Naive B cell (primary cell): ENCODE data around the gene NFAT5. TPM values are rescaled to one million over a fixed set of nuclear protein-coding genes. Genes with fewer than 3 reads are reported as not detected.
A peak's percentile ranks its signal among the peaks of the same experiment; 100 is the strongest.
"Not testable (repeated sequence)": the region's sequence is repeated elsewhere in the genome, so short reads cannot be mapped to it uniquely, and the experiment has no call there.

Experiments used
- ATAC-seq, 2 donors: fragments of 150-1000 bp; cut with Tn5 transposase; 2 replicates each; pipeline ENCODE4 v1.10.0; 2021; ENCODE audit warnings: low read depth in 2 of 2, mild to moderate bottlenecking in 2 of 2, moderate library complexity in 2 of 2
- DNase-seq: peaks from one replicate; pipeline ENCODE4 v3.0.0; 2022
- H3K27ac Mint-ChIP-seq, 6 donors: one replicate each; pipeline ENCODE4 v1.8.0; 2020 to 2022; ENCODE audit warnings: mild to moderate bottlenecking in 6 of 6, mixed read lengths in 6 of 6, moderate library complexity in 5 of 6, inconsistent platforms in 2 of 6
- H3K27me3 Mint-ChIP-seq, 3 donors: one replicate each; pipeline ENCODE4 v1.8.0; 2021 to 2022; ENCODE audit warnings: mixed read lengths in 3 of 3, mild to moderate bottlenecking in 1 of 3
- H3K36me3 Mint-ChIP-seq, 2 donors: one replicate each; pipeline ENCODE4 v1.8.0; 2020 to 2022; ENCODE audit warnings: mixed read lengths in 2 of 2, inconsistent platforms in 1 of 2, mild to moderate bottlenecking in 1 of 2
- H3K4me1 Mint-ChIP-seq, 3 donors: one replicate each; pipeline ENCODE4 v1.8.0; 2020 to 2022; ENCODE audit warnings: mixed read lengths in 3 of 3, inconsistent platforms in 1 of 3, mild to moderate bottlenecking in 1 of 3, moderate library complexity in 1 of 3
- H3K4me3 Mint-ChIP-seq, 8 donors: one replicate each; pipeline ENCODE4 v1.8.0; 2020 to 2022; ENCODE audit warnings: mild to moderate bottlenecking in 8 of 8, mixed read lengths in 8 of 8, moderate library complexity in 8 of 8, inconsistent platforms in 2 of 8
- H3K9me3 Mint-ChIP-seq, 7 donors: one replicate each; pipeline ENCODE4 v1.8.0; 2020 to 2022; ENCODE audit warnings: mixed read lengths in 7 of 7, mild to moderate bottlenecking in 5 of 7, inconsistent platforms in 2 of 7, moderate library complexity in 1 of 7
- polyA plus RNA-seq, 6 donors: library from polyadenylated mRNA; unstranded; fragments of 300-500 nt; fragmentation: Illumina TruSeq; gene quantifications; one replicate each; pipeline ENCODE4 v1.2.3, GENCODE V29; 2021; ENCODE audit warnings: low read depth in 6 of 6

Gene NFAT5
- polyA plus RNA-seq, 6 donors from 2014 or later = 0.54 to 12.4 (median 9.0) TPM

DNA sequence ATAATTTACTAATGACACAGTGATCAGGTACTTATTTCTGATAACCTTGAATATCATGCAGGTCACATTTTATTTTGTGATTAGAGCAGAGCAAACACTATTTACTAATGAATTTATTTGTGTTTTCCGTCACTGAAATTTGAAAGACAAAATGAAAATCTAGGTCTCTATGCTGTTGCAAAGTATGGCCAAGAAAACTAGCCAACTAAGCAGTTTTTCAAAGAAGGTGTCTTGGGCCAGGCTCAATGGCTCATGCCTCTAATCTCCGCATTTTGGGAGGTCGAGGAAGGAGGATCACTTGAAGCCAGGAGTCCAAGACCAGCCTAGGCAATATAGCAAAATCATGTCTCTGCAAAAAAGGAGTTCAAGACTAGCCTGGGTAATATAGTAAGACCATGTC is 3.0 kb upstream of the NFAT5 start:
- no peak for ATAC-seq
- Mint-ChIP-seq H3K27me3 (no peaks in the 10 kb centered on the region), H3K9me3 (no peaks in the 10 kb centered on the region), H3K27ac (peak overlapping the region in 2 of 6 donors; percentile 78 to 99), H3K36me3 (peaks cover 0 to 6% of the 10 kb centered on the region in 2 donors), H3K4me1 (peaks cover 24 to 27% (median 25%) of the 10 kb centered on the region in 3 donors), H3K4me3 (peak overlapping the region in 1 of 8 donors; percentile 100)
- DNase-seq = no peak

DNA sequence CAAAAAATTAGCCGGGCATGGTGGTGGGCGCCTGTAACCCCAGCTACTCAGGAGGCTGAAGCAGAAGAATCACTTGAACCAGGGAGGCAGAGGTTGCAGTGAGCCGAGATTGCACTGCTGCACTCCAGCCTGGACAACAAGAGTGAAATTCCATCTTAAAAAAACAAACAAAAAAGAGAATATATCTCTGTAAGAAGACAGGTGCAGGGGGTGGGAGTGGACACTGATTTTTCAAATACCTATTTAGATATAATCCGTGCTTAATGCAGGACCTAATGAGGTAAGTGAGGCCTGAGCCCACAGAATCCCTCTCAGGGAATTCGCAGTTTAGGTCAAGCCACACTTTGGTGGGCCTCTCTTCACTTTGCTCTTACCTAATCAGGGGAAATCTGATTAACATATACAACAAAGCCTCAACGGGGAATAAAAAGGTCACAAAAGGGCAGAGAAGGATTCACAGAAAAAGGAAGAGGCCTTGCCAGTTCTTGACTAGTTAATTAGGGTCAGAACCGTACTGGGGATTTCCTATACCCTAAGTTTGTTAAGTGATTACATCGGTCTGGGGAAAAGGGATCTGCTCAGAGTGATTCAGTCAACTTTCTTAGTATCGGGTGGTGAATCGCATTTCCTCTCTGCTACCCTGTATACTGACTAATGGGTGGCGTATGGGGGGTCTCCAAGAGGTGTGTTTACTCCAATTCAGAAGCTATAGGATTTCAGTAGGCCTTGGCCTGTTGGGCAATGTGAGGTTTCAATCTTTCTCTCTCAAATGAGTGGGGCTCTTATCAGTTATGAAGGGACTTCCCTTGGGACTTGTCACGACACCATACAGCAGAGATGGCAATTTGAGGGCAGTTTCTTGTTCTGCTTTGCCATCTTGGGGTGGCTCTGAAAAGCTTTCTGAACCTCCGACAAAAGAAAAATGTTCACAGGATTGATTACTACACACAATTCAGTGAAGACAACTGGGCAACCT is 1.9 kb upstream of the NFAT5 start:
- Mint-ChIP-seq H3K4me1 (peaks cover 24 to 32% (median 25%) of the 10 kb centered on the region in 3 donors), H3K27me3 (no peaks in the 10 kb centered on the region), H3K4me3 (peak overlapping the region; percentile 85 to 100 (median 88)), H3K36me3 (peaks cover 0 to 6% of the 10 kb centered on the region in 2 donors), H3K27ac (peak overlapping the region; percentile 93 to 99 (median 98)), H3K9me3 (no peaks in the 10 kb centered on the region)
- DNase-seq = peak; percentile 70
- peak; percentile 66 to 71 for ATAC-seq

DNA sequence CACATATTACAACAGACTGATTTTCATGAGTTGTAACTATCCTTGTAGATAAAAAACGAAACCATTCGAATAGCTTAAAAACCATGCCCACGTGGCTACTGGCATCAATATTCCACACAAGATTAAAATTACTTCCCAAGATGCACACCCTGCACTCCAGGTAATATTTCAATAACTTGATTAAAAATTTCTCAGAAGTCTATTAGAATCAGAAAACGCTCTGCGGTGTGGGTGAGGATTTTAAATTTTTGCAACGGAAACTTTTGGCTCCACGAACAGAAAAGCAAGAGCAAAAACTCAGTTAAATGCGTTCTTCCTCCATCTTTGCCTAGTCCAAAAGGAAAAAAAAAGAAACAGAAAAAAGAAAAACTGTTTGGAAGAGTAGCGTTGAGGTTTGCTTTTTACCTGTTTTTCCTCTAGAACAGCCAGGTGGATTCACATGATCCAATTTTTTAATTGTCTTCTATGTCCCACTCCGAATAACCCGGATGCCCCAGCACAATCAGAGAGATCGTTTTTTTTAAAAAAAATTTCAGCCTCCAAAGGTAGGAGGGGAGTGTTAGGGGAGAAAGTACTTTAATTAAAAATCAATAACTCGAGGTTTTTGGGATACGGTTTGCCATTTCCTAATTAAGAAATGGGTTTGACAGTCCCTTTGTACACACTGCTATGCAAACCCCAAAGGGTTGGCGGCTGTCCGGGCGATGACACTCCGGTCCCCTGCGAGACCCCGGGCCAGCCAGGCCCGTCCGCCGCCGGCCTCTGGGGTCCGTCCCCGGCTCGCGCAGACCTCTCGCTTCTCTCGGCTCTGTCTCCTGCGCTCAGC is 708 bp upstream of the NFAT5 start:
- H3K4me1 Mint-ChIP-seq = peaks cover 24 to 41% (median 25%) of the 10 kb centered on the region in 3 donors
- DNase-seq (peak; percentile 1), ATAC-seq (peak; percentile 10 to 18)
- no peaks in the 10 kb centered on the region for H3K27me3 Mint-ChIP-seq
- H3K27ac Mint-ChIP-seq = peak overlapping the region; percentile 93 to 99 (median 98)
- H3K4me3 Mint-ChIP-seq = peak overlapping the region; percentile 78 to 100 (median 90)
- no peaks in the 10 kb centered on the region for H3K9me3 Mint-ChIP-seq
- peaks cover 0 to 6% of the 10 kb centered on the region in 2 donors for H3K36me3 Mint-ChIP-seq

DNA sequence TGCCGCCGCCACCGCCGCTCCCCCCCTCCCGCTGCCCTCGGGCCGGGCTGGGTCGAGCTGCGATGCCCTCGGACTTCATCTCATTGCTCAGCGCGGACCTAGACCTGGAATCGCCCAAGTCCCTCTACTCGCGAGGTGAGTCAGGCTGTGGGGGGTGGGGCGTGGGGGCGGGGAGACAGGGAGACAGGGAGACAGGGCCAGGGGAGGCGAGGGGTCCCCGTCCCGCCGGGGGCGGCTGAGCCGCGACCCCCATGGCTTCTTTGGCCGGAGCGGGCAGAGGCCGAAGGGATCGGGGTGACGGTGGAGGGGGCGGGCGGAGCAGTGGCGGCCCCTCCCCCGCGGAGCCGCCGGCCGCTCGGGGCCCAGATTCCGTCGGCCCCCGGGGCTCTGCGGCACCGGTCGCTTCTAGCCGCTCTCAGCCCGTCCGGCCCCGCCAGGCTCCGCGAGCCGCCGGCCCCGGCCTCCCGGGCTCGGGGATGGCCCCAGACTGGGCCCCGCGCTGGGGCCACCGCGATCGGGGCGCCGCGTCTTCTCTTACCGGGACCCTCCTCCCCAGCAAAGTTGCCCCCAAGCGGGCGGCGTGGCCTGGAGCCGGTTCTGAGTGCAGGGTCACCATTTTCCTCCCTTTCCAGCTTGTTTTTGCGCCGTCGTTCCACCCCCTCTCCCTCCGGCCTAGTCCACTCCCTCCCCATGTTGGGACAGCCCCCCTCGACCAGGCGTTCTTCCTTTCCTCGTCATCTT is 644 bp downstream of the NFAT5 start:
- peak; percentile 13 to 22 for ATAC-seq
- H3K4me3 Mint-ChIP-seq = peak overlapping the region; percentile 94 to 100 (median 96)
- peaks cover 0 to 6% of the 10 kb centered on the region in 2 donors for H3K36me3 Mint-ChIP-seq
- DNase-seq = no peak
- no peaks in the 10 kb centered on the region for H3K9me3 Mint-ChIP-seq
- H3K27me3 Mint-ChIP-seq = no peaks in the 10 kb centered on the region
- peak overlapping the region; percentile 95 to 99 (median 97) for H3K27ac Mint-ChIP-seq
- H3K4me1 Mint-ChIP-seq = peaks cover 24 to 41% (median 25%) of the 10 kb centered on the region in 3 donors

DNA sequence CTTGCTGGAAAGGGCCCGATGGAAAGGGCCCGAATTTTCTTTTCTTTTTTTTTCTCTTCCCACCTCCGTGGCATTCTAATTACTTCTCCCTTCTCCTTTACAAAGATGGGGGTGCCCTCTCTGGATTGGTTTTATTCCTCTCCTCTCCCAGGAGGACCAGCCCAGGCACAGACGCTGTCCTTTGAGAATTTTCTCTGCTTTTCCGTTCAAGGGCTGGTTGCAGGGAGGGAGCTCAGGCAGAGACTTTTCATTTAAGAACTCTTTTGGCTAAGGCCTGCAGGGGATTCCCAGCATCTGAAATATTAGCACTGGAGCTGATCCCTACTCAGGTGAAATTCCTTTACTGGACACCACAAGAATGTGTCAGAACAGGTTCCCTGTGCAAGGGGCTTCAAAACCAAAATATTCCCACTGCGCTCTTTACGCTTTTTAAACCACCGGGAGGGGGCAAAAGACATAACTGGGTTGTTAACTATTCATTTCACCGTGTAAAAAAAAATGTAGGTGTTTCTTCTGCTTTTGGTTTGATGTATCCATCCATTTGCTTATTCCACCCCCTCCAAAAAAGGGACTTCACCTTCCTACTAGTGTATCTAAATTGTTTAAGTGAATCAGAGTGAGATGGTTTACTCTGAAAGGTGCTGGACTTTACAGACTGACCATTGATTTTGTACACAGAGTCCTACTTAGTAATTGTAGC is 1.4 kb downstream of the NFAT5 start:
- peaks cover 24 to 41% (median 25%) of the 10 kb centered on the region in 3 donors for H3K4me1 Mint-ChIP-seq
- peak overlapping the region; percentile 94 to 99 (median 96) for H3K27ac Mint-ChIP-seq
- peak overlapping the region; percentile 92 to 100 (median 96) for H3K4me3 Mint-ChIP-seq
- H3K36me3 Mint-ChIP-seq = peaks cover 0 to 6% of the 10 kb centered on the region in 2 donors
- H3K27me3 Mint-ChIP-seq = no peaks in the 10 kb centered on the region
- peak; percentile 40 for DNase-seq
- H3K9me3 Mint-ChIP-seq = no peaks in the 10 kb centered on the region
- no peak for ATAC-seq

DNA sequence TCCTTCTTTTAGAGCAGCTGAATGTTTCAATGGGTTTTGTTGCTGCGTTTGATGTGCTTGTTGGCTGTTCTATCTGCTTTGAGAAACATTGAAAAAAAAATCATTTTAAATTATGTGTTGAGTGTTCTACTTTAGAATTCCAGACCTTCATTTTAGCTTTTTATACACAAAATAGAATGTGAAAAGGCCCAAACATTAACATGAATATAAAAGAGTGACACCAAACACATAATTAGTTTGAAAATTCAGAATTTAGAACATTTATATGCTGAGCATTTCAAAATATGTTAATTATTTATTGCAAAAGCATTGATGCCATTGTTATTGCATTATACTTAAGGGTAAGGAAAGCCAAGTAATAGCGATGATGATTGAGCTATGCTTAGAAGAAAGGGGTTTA is 2.9 kb downstream of the NFAT5 start:
- Mint-ChIP-seq H3K36me3 (peaks cover 0 to 6% of the 10 kb centered on the region in 2 donors), H3K4me1 (peaks cover 17 to 35% (median 19%) of the 10 kb centered on the region in 3 donors), H3K27me3 (no peaks in the 10 kb centered on the region), H3K4me3 (peak overlapping the region in 1 of 8 donors; percentile 99), H3K27ac (no peak overlapping the region), H3K9me3 (no peaks in the 10 kb centered on the region)
- DNase-seq = no peak
- no peak for ATAC-seq

DNA sequence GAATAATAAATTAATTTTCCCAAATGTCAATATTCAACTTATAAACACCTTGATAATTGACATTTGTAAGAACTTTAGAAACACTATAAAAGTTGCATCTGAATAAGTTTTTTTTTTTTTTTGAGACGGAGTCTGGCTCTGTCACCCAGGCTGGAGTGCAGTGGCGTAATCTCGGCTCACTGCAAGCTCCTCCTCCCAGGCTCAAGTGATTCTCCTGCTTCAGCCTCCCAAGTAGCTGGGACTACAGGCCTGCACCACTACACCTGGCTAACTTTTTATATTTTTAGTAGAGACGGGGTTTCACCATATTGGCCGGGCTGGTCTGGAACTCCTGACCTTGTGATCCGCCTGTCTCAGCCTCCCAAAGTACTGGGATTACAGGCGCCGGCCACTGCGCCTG is 13.0 kb downstream of the NFAT5 start:
- H3K4me3 Mint-ChIP-seq, DNase-seq, ATAC-seq, H3K27me3 Mint-ChIP-seq, H3K27ac Mint-ChIP-seq, H3K36me3 Mint-ChIP-seq, H3K9me3 Mint-ChIP-seq: not testable (repeated sequence)
- H3K4me1 Mint-ChIP-seq = peaks cover 4 to 20% (median 5%) of the 10 kb centered on the region in 3 donors

DNA sequence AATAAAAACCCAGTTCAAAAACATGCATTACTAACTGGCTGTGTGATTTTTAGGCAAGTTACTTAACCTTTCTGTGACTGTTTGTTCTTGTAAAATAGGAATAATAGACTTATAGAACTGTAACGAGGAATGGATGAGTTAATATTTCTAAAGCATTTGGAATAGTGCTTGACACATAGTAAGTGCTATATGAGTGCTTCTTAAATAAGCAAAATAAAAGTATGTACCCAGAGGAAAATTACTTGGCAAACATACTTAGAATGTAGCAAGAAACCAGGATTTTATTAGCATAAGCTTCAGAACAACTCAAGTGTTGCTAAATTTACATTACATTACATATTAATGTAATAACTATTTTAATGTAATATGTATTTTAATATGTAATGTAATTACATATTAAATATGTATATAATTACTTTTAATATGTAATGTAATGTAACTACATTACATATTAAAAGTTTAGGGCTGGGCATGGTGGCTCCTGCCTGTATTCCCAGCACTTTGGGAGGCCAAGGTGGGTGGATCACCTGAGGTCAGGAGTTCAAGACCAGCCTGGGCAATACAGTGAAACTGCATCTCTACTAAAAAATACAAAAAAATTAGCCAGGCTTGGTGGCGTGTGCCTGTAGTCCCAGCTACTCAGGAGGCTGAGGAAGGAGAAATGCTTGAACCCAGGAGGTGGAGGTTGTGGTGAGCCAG is 14.2 kb downstream of the NFAT5 start:
- DNase-seq = no peak
- Mint-ChIP-seq H3K36me3 (no peaks in the 10 kb centered on the region), H3K4me1 (peaks cover 4 to 27% (median 7%) of the 10 kb centered on the region in 3 donors), H3K27me3 (no peaks in the 10 kb centered on the region), H3K4me3 (no peak overlapping the region), H3K27ac (no peak overlapping the region), H3K9me3 (no peaks in the 10 kb centered on the region)
- no peak for ATAC-seq

DNA sequence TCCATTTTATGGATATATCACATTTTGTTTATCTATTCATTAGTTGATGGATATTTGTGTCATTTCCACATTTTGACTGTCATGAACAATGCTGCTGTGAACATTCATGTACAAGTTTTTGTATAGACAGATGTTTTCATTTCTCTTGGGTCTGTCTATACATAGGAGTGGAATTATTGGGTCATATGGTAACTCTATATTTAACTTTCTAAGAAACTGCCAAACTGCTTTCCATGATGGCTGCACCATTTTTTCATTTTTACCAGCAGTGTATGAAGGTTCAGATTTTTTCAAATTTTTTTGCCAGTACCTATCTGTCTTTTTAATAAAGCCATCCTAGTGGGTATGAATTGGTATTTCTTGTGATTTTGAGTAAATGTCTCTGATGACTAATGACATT is 15.5 kb downstream of the NFAT5 start:
- no peak overlapping the region for H3K4me3 Mint-ChIP-seq
- ATAC-seq (no peak), DNase-seq (no peak)
- no peaks in the 10 kb centered on the region for H3K9me3 Mint-ChIP-seq
- H3K27me3 Mint-ChIP-seq = no peaks in the 10 kb centered on the region
- H3K4me1 Mint-ChIP-seq = peaks cover 10 to 30% (median 13%) of the 10 kb centered on the region in 3 donors
- no peak overlapping the region for H3K27ac Mint-ChIP-seq
- no peaks in the 10 kb centered on the region for H3K36me3 Mint-ChIP-seq

DNA sequence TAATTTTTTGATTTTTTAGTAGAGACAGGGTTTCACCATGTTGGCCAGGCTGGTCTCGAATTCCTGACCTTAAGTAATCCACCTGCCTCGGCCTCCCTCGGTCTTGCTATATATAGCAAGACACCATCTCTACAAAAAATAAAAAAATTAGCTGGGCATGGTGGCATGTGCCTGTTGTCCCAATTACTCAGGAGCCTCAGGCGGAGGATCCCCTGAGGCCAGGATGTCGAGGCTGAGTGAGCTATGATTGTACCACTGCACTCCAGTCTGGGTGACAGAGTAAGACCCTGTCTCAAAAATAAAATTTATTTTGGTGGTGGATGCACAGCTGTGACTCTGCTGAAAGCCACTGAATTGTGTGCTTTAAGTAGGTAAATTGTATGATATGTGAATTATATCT is 18.7 kb downstream of the NFAT5 start:
- not testable (repeated sequence) for H3K36me3 Mint-ChIP-seq, H3K27ac Mint-ChIP-seq, DNase-seq, ATAC-seq, H3K9me3 Mint-ChIP-seq, H3K27me3 Mint-ChIP-seq, H3K4me3 Mint-ChIP-seq
- H3K4me1 Mint-ChIP-seq = peaks cover 13 to 37% (median 14%) of the 10 kb centered on the region in 3 donors

DNA sequence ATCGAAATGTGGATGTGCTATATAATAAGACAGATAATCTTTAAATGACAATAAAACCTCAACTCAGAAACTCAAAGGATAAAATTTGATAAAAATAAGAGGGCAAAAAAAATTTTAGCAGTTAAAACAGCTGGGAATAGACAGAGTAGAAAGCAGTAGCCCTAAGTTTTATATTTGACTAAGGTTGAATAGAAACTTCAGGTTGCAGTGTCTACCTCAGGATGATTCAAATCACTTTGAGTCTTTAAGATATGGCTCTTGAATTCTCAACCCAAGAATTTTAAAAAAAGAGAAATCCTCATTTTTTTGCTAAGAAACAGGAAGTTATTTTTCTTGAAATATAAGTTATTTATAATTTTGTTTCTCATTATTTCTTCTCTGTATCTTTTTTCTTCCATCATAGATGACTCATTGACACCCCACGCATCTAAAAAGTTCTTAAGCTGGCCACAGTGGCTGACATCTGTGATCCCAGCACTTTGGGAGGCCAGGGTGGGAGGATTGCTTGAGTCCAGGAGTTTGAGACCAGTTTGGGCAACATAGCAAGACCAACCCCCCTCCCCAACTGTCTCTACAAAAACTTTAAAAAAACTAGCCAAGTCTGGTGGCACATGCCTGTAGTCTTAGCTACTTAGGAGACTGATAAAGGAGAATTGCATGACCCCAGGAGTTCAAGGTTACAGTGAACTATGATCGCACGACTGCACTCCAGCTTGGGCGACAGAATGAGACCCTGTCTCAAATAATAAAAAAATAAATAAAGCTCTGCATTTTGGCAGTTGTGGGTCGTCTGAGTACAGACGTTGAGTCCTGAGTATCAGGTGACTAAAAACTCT is 23.9 kb downstream of the NFAT5 start:
- H3K4me3 Mint-ChIP-seq = no peak overlapping the region
- no peaks in the 10 kb centered on the region for H3K36me3 Mint-ChIP-seq
- peak overlapping the region in 3 of 6 donors; percentile 53 to 91 (median 91) for H3K27ac Mint-ChIP-seq
- peaks cover 13 to 27% (median 14%) of the 10 kb centered on the region in 3 donors for H3K4me1 Mint-ChIP-seq
- ATAC-seq = no peak
- no peaks in the 10 kb centered on the region for H3K9me3 Mint-ChIP-seq
- DNase-seq = no peak
- H3K27me3 Mint-ChIP-seq = no peaks in the 10 kb centered on the region
